Natural killer cell treated with Interleukin-12 subunit alpha and Interleukin-12 subunit beta and Interleukin-15 and Interleukin-18, amount 100 ng/mL, for 72 hours (primary cell): ENCODE data around the gene TCF4. TPM values are rescaled to one million over a fixed set of nuclear protein-coding genes. Genes with fewer than 3 reads are reported as not detected.

Experiments
- ATAC-seq, 2 donors: fragments of 150-1000 bp; cut with Tn5 transposase in 1 of 2; sonication (Bioruptor Pico), chemical (Tn5 transposase) in 1 of 2; 2 replicates each; pipeline ENCODE4 v1.10.0; 2021
- DNase-seq: peaks from one replicate; pipeline ENCODE4 v3.0.0; 2022; ENCODE audit warnings: low spot score
- H3K27ac Mint-ChIP-seq, 2 donors: 1 replicate in 1 of 2; 2 replicates in 1 of 2; pipeline ENCODE4 v1.8.0; 2022; ENCODE audit warnings: mixed read lengths in 2 of 2, mild to moderate bottlenecking in 1 of 2, moderate library complexity in 1 of 2
- H3K27me3 Mint-ChIP-seq, 2 donors: 1 replicate in 1 of 2; 2 replicates in 1 of 2; pipeline ENCODE4 v1.8.0; 2022; ENCODE audit warnings: mixed read lengths in 2 of 2
- H3K36me3 Mint-ChIP-seq: one replicate; pipeline ENCODE4 v1.8.0; 2022; ENCODE audit warnings: mixed read lengths
- H3K4me1 Mint-ChIP-seq, 2 donors: 1 replicate in 1 of 2; 2 replicates in 1 of 2; pipeline ENCODE4 v1.8.0; 2022; ENCODE audit warnings: low read depth in 2 of 2, mixed read lengths in 2 of 2, mild to moderate bottlenecking in 1 of 2
- H3K4me3 Mint-ChIP-seq: one replicate; pipeline ENCODE4 v1.8.0; 2022; ENCODE audit warnings: mixed read lengths
- H3K9me3 Mint-ChIP-seq: 2 replicates; pipeline ENCODE4 v1.8.0; 2022; ENCODE audit warnings: mixed read lengths
- total RNA-seq, 2 donors: library from RNA; stranded (reverse); gene quantifications; one replicate each; pipeline ENCODE4 v1.2.3, GENCODE V29; 2022

Gene TCF4
- total RNA-seq, 2 donors from 2014 or later = 6.1 to 10.3 TPM

GRCh38 chr18:55515941-55516710 lies 71.9 kb downstream of the TCF4 start:
- no peaks in the 10 kb centered on the region for H3K9me3 Mint-ChIP-seq
- no peaks in the 10 kb centered on the region for H3K27me3 Mint-ChIP-seq
- no peaks in the 10 kb centered on the region for H3K36me3 Mint-ChIP-seq
- H3K27ac Mint-ChIP-seq = no peak overlapping the region
- H3K4me3 Mint-ChIP-seq = no peak overlapping the region
- peaks cover under 1 to 3% of the 10 kb centered on the region in 2 donors for H3K4me1 Mint-ChIP-seq
- ATAC-seq (no peak), DNase-seq (no peak)

DNA sequence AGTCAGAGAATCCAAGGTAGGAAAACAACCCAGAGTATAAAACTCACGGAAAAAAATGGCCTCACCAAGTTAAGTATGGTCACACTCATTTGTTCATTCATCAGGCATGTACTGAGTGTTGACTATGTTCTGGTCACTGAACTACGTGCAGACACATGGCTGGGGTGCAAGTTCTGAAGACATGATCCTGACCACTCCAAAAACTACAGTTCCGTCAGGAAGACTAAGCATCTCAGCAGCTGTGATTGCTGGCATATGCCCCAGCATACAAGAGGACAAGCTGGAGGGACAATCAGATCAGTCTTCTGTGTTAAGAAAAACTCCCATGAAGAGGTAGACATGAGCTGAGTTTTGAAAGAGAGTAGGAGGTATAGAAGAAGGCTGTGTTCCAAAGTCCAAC lies 72.8 kb downstream of the TCF4 start:
- Mint-ChIP-seq H3K27me3 (no peaks in the 10 kb centered on the region), H3K36me3 (no peaks in the 10 kb centered on the region), H3K9me3 (no peaks in the 10 kb centered on the region), H3K27ac (no peak overlapping the region), H3K4me3 (no peak overlapping the region), H3K4me1 (peaks cover 5 to 8% of the 10 kb centered on the region in 2 donors)
- DNase-seq (no peak), ATAC-seq (peak in 1 of 2 donors; percentile 6)

DNA sequence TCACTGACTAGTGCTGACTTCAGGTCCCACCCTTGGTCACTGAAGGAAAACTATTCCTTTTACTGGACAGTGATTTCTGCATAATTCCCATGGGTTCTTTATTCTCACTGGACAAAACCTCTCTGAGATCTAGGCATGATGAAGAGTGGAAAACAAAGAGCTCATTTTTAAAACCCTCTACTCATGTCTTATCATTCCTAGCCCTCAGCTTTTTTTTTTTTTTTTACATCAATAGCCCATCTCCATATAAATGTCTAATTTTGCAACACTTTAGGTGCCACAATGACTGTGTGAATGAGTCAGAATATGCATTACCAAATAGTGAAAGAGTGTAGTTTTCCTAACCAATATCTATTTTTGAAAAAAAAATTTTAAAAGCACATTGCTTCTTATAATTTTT lies 74.8 kb downstream of the TCF4 start:
- DNase-seq (no peak), ATAC-seq (peak; percentile 48 to 73)
- H3K36me3 Mint-ChIP-seq = no peaks in the 10 kb centered on the region
- H3K4me3 Mint-ChIP-seq = no peak overlapping the region
- H3K27ac Mint-ChIP-seq = no peak overlapping the region
- H3K9me3 Mint-ChIP-seq = no peaks in the 10 kb centered on the region
- H3K4me1 Mint-ChIP-seq = peaks cover 9 to 16% of the 10 kb centered on the region in 2 donors
- H3K27me3 Mint-ChIP-seq = no peaks in the 10 kb centered on the region

- DNase-seq (no peak), ATAC-seq (no peak)
- no peaks in the 10 kb centered on the region for H3K27me3 Mint-ChIP-seq
- peak overlapping the region; percentile 66 for H3K4me3 Mint-ChIP-seq
- peak overlapping the region in 1 of 2 donors; percentile 42 for H3K27ac Mint-ChIP-seq
- no peaks in the 10 kb centered on the region for H3K9me3 Mint-ChIP-seq
- peaks cover 11 to 16% of the 10 kb centered on the region in 2 donors for H3K4me1 Mint-ChIP-seq
- no peaks in the 10 kb centered on the region for H3K36me3 Mint-ChIP-seq
Observed at GRCh38 chr18:55511277-55511676, 76.7 kb downstream of the TCF4 start.

DNA sequence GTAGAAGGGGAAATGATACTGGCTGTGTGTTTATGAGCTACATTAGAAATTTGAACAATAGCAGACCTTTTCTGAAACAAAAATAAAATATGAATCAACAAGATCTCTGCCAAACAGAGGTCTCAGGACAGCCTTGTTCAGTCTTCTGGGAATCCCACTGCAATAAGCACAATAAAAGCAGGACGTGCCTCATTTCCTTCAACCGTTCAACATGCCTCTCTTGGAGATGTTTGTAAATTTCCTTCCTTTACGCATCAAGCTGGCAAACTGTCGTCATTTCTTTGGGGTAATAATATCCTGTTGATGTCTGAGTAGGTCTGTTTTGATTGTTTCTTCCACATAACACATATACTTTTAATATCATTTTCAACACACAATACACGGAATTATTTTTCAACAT lies 77.2 kb downstream of the TCF4 start:
- H3K36me3 Mint-ChIP-seq = no peaks in the 10 kb centered on the region

GRCh38 chr18:55509631-55510324 lies 78.2 kb downstream of the TCF4 start:
- H3K27ac Mint-ChIP-seq = peak overlapping the region; percentile 42 to 66
- H3K9me3 Mint-ChIP-seq = no peaks in the 10 kb centered on the region
- H3K27me3 Mint-ChIP-seq = no peaks in the 10 kb centered on the region
- DNase-seq (no peak), ATAC-seq (peak; percentile 70 to 79)
- H3K4me3 Mint-ChIP-seq = peak overlapping the region; percentile 57
- H3K36me3 Mint-ChIP-seq = no peaks in the 10 kb centered on the region
- peaks cover 12 to 16% of the 10 kb centered on the region in 2 donors for H3K4me1 Mint-ChIP-seq

More for the DNA sequence above, 77.2 kb downstream of the TCF4 start:
- Mint-ChIP-seq H3K27me3 (no peaks in the 10 kb centered on the region), H3K4me3 (peak overlapping the region; percentile 66), H3K27ac (peak overlapping the region; percentile 42 to 66), H3K4me1 (peaks cover 12 to 16% of the 10 kb centered on the region in 2 donors), H3K9me3 (no peaks in the 10 kb centered on the region)
- ATAC-seq (no peak), DNase-seq (no peak)

- Mint-ChIP-seq H3K9me3 (no peaks in the 10 kb centered on the region), H3K27ac (no peak overlapping the region), H3K27me3 (no peaks in the 10 kb centered on the region), H3K4me3 (no peak overlapping the region), H3K4me1 (peaks cover 12 to 16% of the 10 kb centered on the region in 2 donors), H3K36me3 (no peaks in the 10 kb centered on the region)
- DNase-seq (no peak), ATAC-seq (no peak)
Observed at GRCh38 chr18:55508651-55509050, 79.3 kb downstream of the TCF4 start.

- Mint-ChIP-seq H3K4me1 (peaks cover 9 to 15% of the 10 kb centered on the region in 2 donors), H3K36me3 (no peaks in the 10 kb centered on the region), H3K27me3 (no peaks in the 10 kb centered on the region), H3K27ac (no peak overlapping the region), H3K4me3 (no peak overlapping the region), H3K9me3 (no peaks in the 10 kb centered on the region)
- DNase-seq (no peak), ATAC-seq (no peak)
Observed at GRCh38 chr18:55506074-55506473, 81.9 kb downstream of the TCF4 start.

DNA sequence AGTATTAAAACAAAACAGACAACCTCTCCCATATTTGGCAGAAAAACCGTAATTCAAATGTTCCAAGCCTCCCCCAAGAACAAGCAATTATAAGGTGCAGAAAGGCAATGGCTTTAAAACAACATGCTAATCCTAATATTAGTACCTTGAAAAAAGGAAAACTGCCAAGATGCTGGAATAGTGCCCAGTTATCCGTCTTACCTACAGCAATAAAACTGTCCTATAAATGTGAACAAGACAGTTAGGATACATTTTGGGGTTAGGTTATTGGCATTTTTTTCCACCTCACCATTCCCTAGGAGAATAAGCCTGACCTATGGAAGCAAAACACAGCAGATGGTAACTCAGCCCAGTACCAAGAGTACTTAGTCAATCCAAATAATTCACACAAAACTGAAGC lies 83.2 kb downstream of the TCF4 start:
- Mint-ChIP-seq H3K36me3 (no peaks in the 10 kb centered on the region), H3K27me3 (no peaks in the 10 kb centered on the region), H3K4me1 (peaks cover 3 to 4% of the 10 kb centered on the region in 2 donors), H3K4me3 (no peak overlapping the region), H3K9me3 (no peaks in the 10 kb centered on the region), H3K27ac (no peak overlapping the region)
- ATAC-seq (no peak), DNase-seq (no peak)

GRCh38 chr18:55503167-55503820 lies 84.7 kb downstream of the TCF4 start:
- Mint-ChIP-seq H3K4me3 (no peak overlapping the region), H3K9me3 (no peaks in the 10 kb centered on the region), H3K36me3 (no peaks in the 10 kb centered on the region), H3K27me3 (no peaks in the 10 kb centered on the region), H3K27ac (no peak overlapping the region), H3K4me1 (peaks cover 0 to 4% of the 10 kb centered on the region in 2 donors)
- DNase-seq = no peak
- ATAC-seq = no peak

- no peaks in the 10 kb centered on the region for H3K36me3 Mint-ChIP-seq
- H3K27ac Mint-ChIP-seq = no peak overlapping the region
- ATAC-seq (no peak), DNase-seq (no peak)
- H3K27me3 Mint-ChIP-seq = no peaks in the 10 kb centered on the region
- H3K4me1 Mint-ChIP-seq = peaks cover 0 to 4% of the 10 kb centered on the region in 2 donors
- H3K4me3 Mint-ChIP-seq = no peak overlapping the region
- no peaks in the 10 kb centered on the region for H3K9me3 Mint-ChIP-seq
Observed at GRCh38 chr18:55501982-55502710, 85.8 kb downstream of the TCF4 start.

DNA sequence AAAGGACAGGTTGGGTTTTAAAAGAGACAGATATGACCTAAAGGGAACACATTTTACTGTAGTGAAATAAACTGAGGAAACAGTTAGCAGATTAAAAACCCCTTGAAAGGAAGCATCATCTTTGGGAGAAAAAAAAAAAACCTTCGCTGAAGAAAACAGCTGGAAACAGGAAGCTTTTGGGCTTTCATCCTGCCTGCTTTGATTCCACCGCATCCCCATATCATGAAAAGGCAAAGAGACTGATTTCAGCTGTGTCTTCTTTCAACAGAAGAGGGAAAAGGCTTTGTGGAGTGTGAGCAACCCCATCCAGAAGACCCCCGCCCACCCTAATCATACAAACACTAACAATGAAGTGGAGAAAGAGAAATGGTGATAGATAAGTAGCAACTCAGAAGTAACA lies 86.4 kb downstream of the TCF4 start:
- no peaks in the 10 kb centered on the region for H3K27me3 Mint-ChIP-seq
- H3K36me3 Mint-ChIP-seq = no peaks in the 10 kb centered on the region
- H3K4me3 Mint-ChIP-seq = no peak overlapping the region
- DNase-seq (no peak), ATAC-seq (no peak)
- no peak overlapping the region for H3K27ac Mint-ChIP-seq
- no peaks in the 10 kb centered on the region for H3K9me3 Mint-ChIP-seq
- peaks cover 0 to 4% of the 10 kb centered on the region in 2 donors for H3K4me1 Mint-ChIP-seq

DNA sequence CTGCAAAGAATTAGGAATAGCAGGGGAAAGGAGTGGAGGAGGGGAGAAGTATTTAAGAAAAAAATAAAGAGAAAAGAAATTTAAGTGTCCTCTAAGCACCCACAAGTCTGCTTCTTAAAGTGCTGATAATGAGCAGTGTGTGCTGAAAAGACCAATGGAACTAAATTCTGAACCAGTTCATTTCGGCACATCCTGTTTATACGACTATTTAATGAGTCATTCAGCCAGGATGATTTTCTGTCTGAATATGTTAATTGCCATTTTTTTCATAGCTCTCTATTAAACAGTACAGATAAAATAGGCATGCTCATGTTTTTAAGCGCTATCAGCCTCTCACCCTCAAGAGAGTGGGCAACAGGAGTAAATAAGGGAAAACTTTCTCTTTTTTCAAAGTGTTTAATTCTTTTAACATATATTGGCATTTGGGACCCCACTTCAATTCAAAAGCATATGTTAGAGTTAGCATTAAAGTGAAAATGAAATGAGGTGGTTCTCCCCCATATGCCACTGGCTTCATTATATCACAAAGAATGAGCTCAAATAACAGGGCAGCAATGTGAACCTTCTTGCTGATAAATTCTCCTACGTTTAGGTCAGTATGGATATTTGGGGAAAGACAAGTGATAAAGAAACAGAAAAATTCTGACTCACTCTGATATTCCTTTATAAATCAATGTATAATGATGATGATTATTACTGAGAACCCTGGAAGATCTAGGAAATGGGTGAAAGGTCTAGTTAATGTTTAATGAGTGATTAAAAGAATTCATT lies 87.5 kb downstream of the TCF4 start:
- no peak for DNase-seq
- Mint-ChIP-seq H3K4me1 (no peaks in the 10 kb centered on the region), H3K27ac (no peak overlapping the region), H3K36me3 (no peaks in the 10 kb centered on the region), H3K27me3 (no peaks in the 10 kb centered on the region), H3K4me3 (no peak overlapping the region), H3K9me3 (no peaks in the 10 kb centered on the region)
- ATAC-seq = no peak
